Lower lobe of right lung (tissue), 2 donors: Measurements from ENCODE around the gene SLC29A1. TPM values are rescaled to one million over a fixed set of nuclear protein-coding genes. Genes with fewer than 3 reads are reported as not detected.

Experiments used
- ATAC-seq, 2 donors: fragments of 200-7000 bp; cut with Tn5 transposase; one replicate each; pipeline ENCODE4 v1.9.1; 2020 to 2022; ENCODE audit warnings: mild to moderate bottlenecking in 2 of 2, moderate library complexity in 2 of 2
- DNase-seq: peaks from one replicate; pipeline ENCODE4 v3.0.0-alpha.2; 2020
- H3K27ac ChIP-seq: fragments of 200-600 bp; one replicate; pipeline ENCODE4 v1.8.0; 2022
- H3K27me3 ChIP-seq: fragments of 200-600 bp; one replicate; pipeline ENCODE4 v1.8.0; 2022; ENCODE audit warnings: low read depth
- H3K36me3 ChIP-seq: fragments of 200-600 bp; one replicate; pipeline ENCODE4 v1.8.0; 2022; ENCODE audit warnings: mild to moderate bottlenecking
- H3K4me1 ChIP-seq: fragments of 200-600 bp; one replicate; pipeline ENCODE4 v1.8.0; 2022
- H3K4me3 ChIP-seq: fragments of 200-600 bp; one replicate; pipeline ENCODE4 v1.8.0; 2022; ENCODE audit warnings: mild to moderate bottlenecking
- H3K9me3 ChIP-seq: fragments of 200-600 bp; one replicate; pipeline ENCODE4 v1.8.0; 2022
- intact Hi-C: fragments of 100-400 bp; cut with DNase I; formaldehyde crosslinking; loops from one replicate; pipeline ENCODE4 v1.11.0; 2022
- total RNA-seq: library from RNA; stranded (reverse); fragmentation: NEBNext Ultra II Directional; extraction: Animal tissue kit (Norgen Biotek cat#: 25700); gene quantifications from one replicate; pipeline ENCODE4 v1.2.1, GENCODE V29; 2021
- TF ChIP-seq, protein P1 (sequence below): fragments of 200-600 bp; IDR thresholded peaks from one replicate; pipeline ENCODE4 v1.8.0; 2022; ENCODE audit warnings: antibody characterized with exemption, mild to moderate bottlenecking
- donor health status: DM: no; HTN: yes; CAD: no; lungs with severe emphysema.

SLC29A1 gene
- total RNA-seq, 1 donor from 2014 or later, result 36.2 TPM

DNA sequence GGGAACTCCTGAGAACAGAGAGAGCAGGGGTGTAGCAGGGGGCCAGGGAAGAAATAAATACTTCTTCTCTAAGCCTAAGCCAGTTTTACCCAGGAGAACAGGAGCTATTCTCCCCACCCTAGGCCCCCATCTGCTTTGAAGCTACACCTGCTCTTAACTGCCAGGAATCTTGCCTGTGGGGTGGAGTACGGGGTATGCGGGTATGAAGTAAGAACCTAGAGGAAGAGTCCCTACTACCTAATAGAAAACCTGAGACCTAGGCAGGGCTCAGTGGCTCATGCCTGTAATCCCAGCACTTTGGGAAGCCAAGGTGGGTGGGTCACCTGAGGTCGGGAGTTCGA is 1.5 kb downstream of the SLC29A1 start:
- ATAC-seq (no peak), DNase-seq (no peak)
- H3K9me3 ChIP-seq, result no peaks in the 10 kb centered on the region
- TF ChIP-seq, protein P1, sequence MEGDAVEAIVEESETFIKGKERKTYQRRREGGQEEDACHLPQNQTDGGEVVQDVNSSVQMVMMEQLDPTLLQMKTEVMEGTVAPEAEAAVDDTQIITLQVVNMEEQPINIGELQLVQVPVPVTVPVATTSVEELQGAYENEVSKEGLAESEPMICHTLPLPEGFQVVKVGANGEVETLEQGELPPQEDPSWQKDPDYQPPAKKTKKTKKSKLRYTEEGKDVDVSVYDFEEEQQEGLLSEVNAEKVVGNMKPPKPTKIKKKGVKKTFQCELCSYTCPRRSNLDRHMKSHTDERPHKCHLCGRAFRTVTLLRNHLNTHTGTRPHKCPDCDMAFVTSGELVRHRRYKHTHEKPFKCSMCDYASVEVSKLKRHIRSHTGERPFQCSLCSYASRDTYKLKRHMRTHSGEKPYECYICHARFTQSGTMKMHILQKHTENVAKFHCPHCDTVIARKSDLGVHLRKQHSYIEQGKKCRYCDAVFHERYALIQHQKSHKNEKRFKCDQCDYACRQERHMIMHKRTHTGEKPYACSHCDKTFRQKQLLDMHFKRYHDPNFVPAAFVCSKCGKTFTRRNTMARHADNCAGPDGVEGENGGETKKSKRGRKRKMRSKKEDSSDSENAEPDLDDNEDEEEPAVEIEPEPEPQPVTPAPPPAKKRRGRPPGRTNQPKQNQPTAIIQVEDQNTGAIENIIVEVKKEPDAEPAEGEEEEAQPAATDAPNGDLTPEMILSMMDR, result no peak
- no peak overlapping the region for H3K4me3 ChIP-seq
- H3K4me1 ChIP-seq, result peaks cover 55% of the 10 kb centered on the region
- no peak overlapping the region for H3K27ac ChIP-seq
- H3K27me3 ChIP-seq, result no peaks in the 10 kb centered on the region
- H3K36me3 ChIP-seq, result peaks cover 6% of the 10 kb centered on the region
- intact Hi-C loops, result no loop called here

DNA sequence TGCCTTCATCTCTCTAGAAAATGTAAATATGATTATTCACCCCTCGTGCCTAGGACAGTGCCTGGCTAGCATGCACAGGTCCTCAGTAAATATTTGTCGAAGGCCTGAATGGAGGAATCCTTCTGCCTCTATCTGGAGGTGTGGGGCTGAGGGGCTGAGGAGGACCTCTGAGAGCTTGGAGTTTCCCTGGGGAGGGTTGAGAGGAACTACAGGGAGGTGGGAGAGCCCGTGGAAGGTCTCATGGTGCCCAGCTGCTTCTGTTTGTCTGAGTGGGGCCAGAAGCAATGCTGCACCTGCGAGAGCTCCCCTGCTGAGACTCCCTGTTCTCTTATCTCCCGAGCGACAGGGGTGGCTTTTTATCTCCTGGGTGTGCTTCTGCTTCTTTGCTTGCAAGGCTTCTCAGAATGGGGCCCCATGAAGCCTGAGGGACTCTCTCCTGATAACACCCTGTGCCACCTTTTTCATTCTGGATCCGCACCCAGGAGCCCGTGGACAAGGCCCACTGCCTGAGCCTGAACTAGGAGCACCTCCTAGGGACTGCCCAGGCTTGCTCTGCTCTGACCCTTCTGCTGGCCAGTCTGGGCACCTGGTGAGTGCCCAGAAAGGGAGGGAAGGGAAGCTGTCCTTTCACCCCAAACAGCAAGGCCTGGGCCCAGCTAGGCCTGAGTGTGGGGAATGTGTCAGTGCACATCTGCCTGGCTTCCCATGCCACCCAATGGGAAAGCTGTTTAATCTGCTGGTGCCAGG is 2.4 kb downstream of the SLC29A1 start:
- intact Hi-C loops, result no loop called here
- Histone ChIP-seq H3K27ac (no peak overlapping the region), H3K4me1 (peaks cover 49% of the 10 kb centered on the region), H3K9me3 (no peaks in the 10 kb centered on the region), H3K27me3 (no peaks in the 10 kb centered on the region), H3K4me3 (no peak overlapping the region), H3K36me3 (peaks cover 15% of the 10 kb centered on the region)
- no peak for DNase-seq
- no peak for ATAC-seq
- TF ChIP-seq, protein P1, result no peak

DNA sequence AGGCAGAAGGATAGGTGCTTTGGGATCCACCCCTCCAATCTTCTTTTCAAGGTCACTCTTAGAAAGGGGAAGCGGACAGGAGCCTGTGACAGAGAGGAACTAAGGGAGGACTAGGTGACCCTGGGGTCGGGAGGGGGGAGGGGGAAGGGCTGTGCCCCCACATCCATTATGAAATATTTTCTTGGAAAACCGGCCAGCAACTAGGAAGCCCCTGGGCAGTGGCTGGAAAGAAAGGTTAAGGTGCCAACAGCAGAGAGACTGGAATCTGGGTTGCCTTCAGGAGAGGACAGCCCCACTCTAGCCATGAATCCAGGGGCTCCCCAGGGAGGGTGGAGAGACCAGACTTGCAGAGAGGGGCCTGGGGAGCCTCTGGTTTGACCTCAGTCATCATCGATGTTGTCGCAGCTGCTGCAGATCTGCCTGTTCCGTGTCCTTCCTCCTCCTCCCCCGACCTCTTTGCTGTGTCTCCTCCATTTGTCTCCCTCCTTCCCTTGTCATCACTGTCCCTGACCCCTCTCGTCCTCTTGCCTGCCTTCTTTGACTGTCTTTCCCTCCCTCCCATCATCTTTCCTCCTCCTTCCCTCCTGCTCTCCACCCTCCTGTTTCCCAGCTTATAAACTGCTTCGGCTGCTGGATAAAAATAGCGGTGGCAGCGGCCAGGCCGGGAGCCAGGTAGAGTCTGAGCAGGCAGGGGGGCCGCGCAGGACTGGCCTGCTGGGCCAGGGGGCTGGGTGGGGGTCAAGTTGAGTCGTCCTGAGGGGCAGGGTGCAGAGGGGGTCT is 3.2 kb downstream of the SLC29A1 start:
- DNase-seq (no peak), ATAC-seq (no peak)
- H3K4me3 ChIP-seq, result no peak overlapping the region

DNA sequence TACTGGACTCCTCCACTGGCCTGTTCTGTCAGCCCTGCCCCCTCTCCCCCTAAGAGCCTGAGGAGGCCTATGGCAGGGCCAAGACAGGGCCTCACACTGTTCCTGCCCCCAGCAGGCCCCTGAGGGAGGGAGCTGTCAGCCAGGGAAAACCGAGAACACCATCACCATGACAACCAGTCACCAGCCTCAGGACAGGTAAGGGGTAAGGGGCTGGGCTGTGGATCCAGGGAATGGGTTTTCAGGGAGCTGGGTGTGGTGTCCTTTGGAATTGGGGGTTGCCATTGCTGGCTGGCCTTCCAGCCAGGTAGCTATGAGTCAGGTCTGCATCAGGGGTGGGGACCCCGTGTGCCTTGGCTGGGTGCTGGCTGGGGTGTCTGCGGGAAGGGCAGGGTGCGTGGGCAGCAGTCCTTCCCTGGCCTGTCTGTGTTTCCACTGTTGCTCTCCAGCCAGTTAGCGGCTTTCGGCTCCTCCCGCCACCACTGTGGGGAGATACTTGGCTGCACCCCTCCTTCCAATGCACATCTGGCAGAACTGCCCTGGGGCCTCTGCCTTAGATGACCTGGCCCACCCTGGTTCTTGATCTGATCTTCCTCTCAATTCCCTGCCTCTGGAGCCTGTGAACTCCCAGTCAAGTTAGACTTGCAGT is 3.9 kb downstream of the SLC29A1 start:
- intact Hi-C loops, result no loop called here
- peaks cover 34% of the 10 kb centered on the region for H3K4me1 ChIP-seq
- H3K27me3 ChIP-seq, result no peaks in the 10 kb centered on the region
- H3K36me3 ChIP-seq, result peaks cover 30% of the 10 kb centered on the region
- DNase-seq, result no peak
- no peak overlapping the region for H3K4me3 ChIP-seq
- H3K27ac ChIP-seq, result no peak overlapping the region
- no peaks in the 10 kb centered on the region for H3K9me3 ChIP-seq
- TF ChIP-seq, protein P1, result no peak
- no peak for ATAC-seq

More for the DNA sequence above, 3.2 kb downstream of the SLC29A1 start:
- Histone ChIP-seq H3K27me3 (no peaks in the 10 kb centered on the region), H3K36me3 (peaks cover 23% of the 10 kb centered on the region), H3K4me1 (peaks cover 41% of the 10 kb centered on the region), H3K27ac (no peak overlapping the region), H3K9me3 (no peaks in the 10 kb centered on the region)
- TF ChIP-seq, protein P1, result no peak
- intact Hi-C loops, result no loop called here

DNA sequence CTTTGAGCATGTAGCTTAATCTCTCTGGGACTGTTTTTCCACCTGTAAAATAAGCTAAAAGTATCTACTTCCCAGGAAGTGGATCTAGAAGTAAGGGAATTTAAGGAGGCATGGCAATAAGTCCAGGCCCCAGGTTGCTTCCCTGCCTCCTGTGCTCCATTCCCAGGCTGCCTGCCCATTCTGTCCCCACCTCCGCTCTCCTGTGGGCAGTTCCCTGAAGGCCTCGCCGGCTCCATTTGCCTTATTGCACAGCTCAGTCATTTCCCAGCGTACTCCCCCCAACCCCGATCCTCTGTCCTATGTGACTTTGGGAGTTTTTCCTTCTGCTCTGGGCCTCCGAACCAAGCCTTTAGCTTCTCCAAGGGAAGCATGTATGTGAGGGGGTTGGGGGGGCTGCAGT is 4.6 kb downstream of the SLC29A1 start:
- H3K4me3 ChIP-seq, result no peak overlapping the region
- DNase-seq (no peak), ATAC-seq (no peak)
- intact Hi-C loops, result no loop called here
- H3K27me3 ChIP-seq, result no peaks in the 10 kb centered on the region
- H3K4me1 ChIP-seq, result peaks cover 26% of the 10 kb centered on the region
- no peaks in the 10 kb centered on the region for H3K9me3 ChIP-seq
- no peak overlapping the region for H3K27ac ChIP-seq
- peaks cover 37% of the 10 kb centered on the region for H3K36me3 ChIP-seq
- TF ChIP-seq, protein P1, result no peak
